HG03280 (cell line): ENCODE measurements around the gene CTF1.

Source experiments
- ATAC-seq: cut with Tn5 transposase; IDR thresholded peaks from one replicate; pipeline ENCODE4 v1.9.1; 2021; ENCODE audit warnings: mild to moderate bottlenecking, moderate library complexity; ENCODE audit not compliant: unreplicated experiment

Gene CTF1

GRCh38 chr16:30904114-30904780 is 7.8 kb downstream of the CTF1 start:
- no peak for ATAC-seq

GRCh38 chr16:30907064-30907463 is 10.7 kb downstream of the CTF1 start:
- ATAC-seq, result no peak

GRCh38 chr16:30910427-30911029 is 14.1 kb downstream of the CTF1 start:
- ATAC-seq, result no peak

- no peak for ATAC-seq
These were observed 16.5 kb downstream of the CTF1 start for GRCh38 chr16:30912794-30913412.

GRCh38 chr16:30914830-30915229 is 18.4 kb downstream of the CTF1 start:
- ATAC-seq, result no peak

GRCh38 chr16:30918614-30919013 is 22.2 kb downstream of the CTF1 start:
- no peak for ATAC-seq

GRCh38 chr16:30920891-30921290 is 24.5 kb downstream of the CTF1 start:
- no peak for ATAC-seq

GRCh38 chr16:30921459-30921747 is 25.0 kb downstream of the CTF1 start:
- ATAC-seq, result no peak

GRCh38 chr16:30921748-30922419 is 25.5 kb downstream of the CTF1 start:
- no peak for ATAC-seq

GRCh38 chr16:30922420-30922959 is 26.1 kb downstream of the CTF1 start:
- peak; percentile 68 for ATAC-seq

GRCh38 chr16:30922960-30923535 is 26.6 kb downstream of the CTF1 start:
- peak; percentile 64 for ATAC-seq

- no peak for ATAC-seq
These were observed 27.2 kb downstream of the CTF1 start, which contains the start of gene FBXL19 for GRCh38 chr16:30923554-30924075. Gene FBXL19 (plus strand): TSS chr16:30923572. CDS start chr16:30925755, 2,183 bp downstream.

GRCh38 chr16:30924076-30924912 is 27.9 kb downstream of the CTF1 start:
- no peak for ATAC-seq

- no peak for ATAC-seq
These were observed 28.7 kb downstream of the CTF1 start for GRCh38 chr16:30924913-30925631.

- ATAC-seq, result no peak
These were observed 29.2 kb downstream of the CTF1 start for GRCh38 chr16:30925632-30925987.

GRCh38 chr16:30925995-30926811 is 29.8 kb downstream of the CTF1 start:
- no peak for ATAC-seq

- ATAC-seq, result no peak
These were observed 30.7 kb downstream of the CTF1 start for GRCh38 chr16:30926937-30927788.
